GM21723 (cell line): Measurements from ENCODE around the gene SLC17A9.

Experiments used
- ATAC-seq: cut with Tn5 transposase; IDR thresholded peaks from one replicate; pipeline ENCODE4 v1.9.1; 2021; ENCODE audit warnings: mild to moderate bottlenecking, moderate library complexity; ENCODE audit not compliant: unreplicated experiment

Gene SLC17A9

GRCh38 chr20:62979876-62980373, 27.4 kb downstream of the SLC17A9 start:
- no peak for ATAC-seq

GRCh38 chr20:62980380-62980960, 28.0 kb downstream of the SLC17A9 start:
- ATAC-seq, result no peak

GRCh38 chr20:62980970-62981369, 28.5 kb downstream of the SLC17A9 start:
- ATAC-seq, result no peak

- no peak for ATAC-seq
Measured at GRCh38 chr20:62982124-62983075, 29.9 kb downstream of the SLC17A9 start.

GRCh38 chr20:62983210-62983609, 30.7 kb downstream of the SLC17A9 start:
- ATAC-seq, result no peak

- no peak for ATAC-seq
Measured at GRCh38 chr20:62984666-62985443, 32.3 kb downstream of the SLC17A9 start.

GRCh38 chr20:62985444-62985778, 32.9 kb downstream of the SLC17A9 start:
- no peak for ATAC-seq

GRCh38 chr20:62986257-62986800, 33.8 kb downstream of the SLC17A9 start:
- no peak for ATAC-seq

GRCh38 chr20:62987114-62987513, 34.6 kb downstream of the SLC17A9 start:
- ATAC-seq, result no peak

- ATAC-seq, result no peak
Measured at GRCh38 chr20:62989201-62989601, 36.7 kb downstream of the SLC17A9 start.

GRCh38 chr20:62990306-62990825, 37.9 kb downstream of the SLC17A9 start:
- no peak for ATAC-seq

- no peak for ATAC-seq
Measured at GRCh38 chr20:62991196-62991807, 38.8 kb downstream of the SLC17A9 start.

- ATAC-seq, result no peak
Measured at GRCh38 chr20:62991863-62992262, 39.4 kb downstream of the SLC17A9 start.

- no peak for ATAC-seq
Measured at GRCh38 chr20:62993856-62994494, 41.5 kb downstream of the SLC17A9 start.

- no peak for ATAC-seq
Measured at GRCh38 chr20:62994869-62995281, 42.4 kb downstream of the SLC17A9 start.

- ATAC-seq, result no peak
Measured at GRCh38 chr20:62995481-62995880, 43.0 kb downstream of the SLC17A9 start.

- ATAC-seq, result no peak
Measured at GRCh38 chr20:62995898-62996595, 43.5 kb downstream of the SLC17A9 start.

- no peak for ATAC-seq
Measured at GRCh38 chr20:62996596-62996982, 44.1 kb downstream of the SLC17A9 start.

- ATAC-seq, result no peak
Measured at GRCh38 chr20:62997417-62998035, 45.0 kb downstream of the SLC17A9 start.
